Putamen (tissue), 1 donor: ENCODE data around the gene DDIT4L.
"Not testable (repeated sequence)": the region's sequence is repeated elsewhere in the genome, so short reads cannot be mapped to it uniquely, and the experiment has no call there.

Source experiments
- DNase-seq: peaks from one replicate; pipeline ENCODE4 v3.0.0-alpha.2; 2016; ENCODE audit warnings: low spot score

DDIT4L gene

GRCh38 chr4:100166297-100167039 is 23.8 kb downstream of the DDIT4L start:
- DNase-seq: no peak

- no peak for DNase-seq
These were observed 24.5 kb downstream of the DDIT4L start for GRCh38 chr4:100165809-100166208.

- DNase-seq: no peak
These were observed 25.2 kb downstream of the DDIT4L start for GRCh38 chr4:100164808-100165760.

GRCh38 chr4:100162027-100162685 is 28.1 kb downstream of the DDIT4L start:
- no peak for DNase-seq

- no peak for DNase-seq
These were observed 41.1 kb downstream of the DDIT4L start for GRCh38 chr4:100149190-100149589.

GRCh38 chr4:100147684-100148083 is 42.6 kb downstream of the DDIT4L start:
- DNase-seq: no peak

GRCh38 chr4:100147198-100147597 is 43.1 kb downstream of the DDIT4L start:
- no peak for DNase-seq

- no peak for DNase-seq
These were observed 43.5 kb downstream of the DDIT4L start for GRCh38 chr4:100146756-100147155.

- not testable (repeated sequence) for DNase-seq
These were observed 52.9 kb downstream of the DDIT4L start for GRCh38 chr4:100137320-100137719.
